Activated naive CD8-positive, alpha-beta T cell treated with anti-CD3 and anti-CD28 coated beads, Interleukin-2, amount 10 ng/mL, durations not matched to agents 7 days and 5 days (primary cell): Measurements from ENCODE around the gene RELL1. TPM values are rescaled to one million over a fixed set of nuclear protein-coding genes. Genes with fewer than 3 reads are reported as not detected.

Experiments used
- ATAC-seq: fragments of 150-1000 bp; cut with Tn5 transposase; one replicate; pipeline ENCODE4 v1.10.0; 2021; ENCODE audit warnings: low read depth, moderate library complexity
- POLR2A ChIA-PET: fragments of 350-600 bp; sonication (Branson Sonifier 250); formaldehyde crosslinking; loops from one replicate; lab custom pipeline; 2021; ENCODE audit warnings: antibody characterized with exemption; lab: Charles Lee
- DNase-seq: peaks from one replicate; pipeline ENCODE4 v3.0.0; 2021
- H3K27ac Mint-ChIP-seq: one replicate; pipeline ENCODE4 v1.8.0; 2022; ENCODE audit warnings: mild to moderate bottlenecking, mixed read lengths
- H3K27me3 Mint-ChIP-seq: one replicate; pipeline ENCODE4 v1.8.0; 2022; ENCODE audit warnings: mild to moderate bottlenecking, moderate library complexity, mixed read lengths
- H3K36me3 Mint-ChIP-seq: one replicate; pipeline ENCODE4 v1.8.0; 2021; ENCODE audit warnings: mild to moderate bottlenecking, mixed read lengths
- H3K4me1 Mint-ChIP-seq: one replicate; pipeline ENCODE4 v1.8.0; 2021; ENCODE audit warnings: mixed read lengths
- H3K4me3 Mint-ChIP-seq: one replicate; pipeline ENCODE4 v1.8.0; 2022; ENCODE audit warnings: mild to moderate bottlenecking, moderate library complexity, mixed read lengths
- H3K9me3 Mint-ChIP-seq: one replicate; pipeline ENCODE4 v1.8.0; 2021; ENCODE audit warnings: mixed read lengths
- total RNA-seq, 2 experiments: library from RNA; stranded (reverse); gene quantifications; one replicate each; pipeline ENCODE4 v1.2.3, GENCODE V29; 2021

RELL1 gene
- total RNA-seq, result 10 to 100 TPM; 36.8 to 39.4 TPM

GRCh38 chr4:37686373-37687193, at the start of gene RELL1:
RELL1 (minus strand) TSS chr4:37686376; CDS start chr4:37686287, 89 bp downstream.
- peaks cover 7% of the 10 kb centered on the region for H3K27me3 Mint-ChIP-seq
- POLR2A ChIA-PET, result interaction anchor here (0.7 to 1.4 kb wide), 5 partner anchors 11 to 291 kb away, joined by 3 to 7 read pairs (median 4); no protein-coding TSS in a partner anchor
- peak within 1 kb of the TSS; percentile 95 for H3K27ac Mint-ChIP-seq
- peak; percentile 85 for ATAC-seq
- H3K4me3 Mint-ChIP-seq, result peak within 1 kb of the TSS; percentile 91
- H3K4me1 Mint-ChIP-seq, result peaks cover 37% of the 10 kb centered on the region
- DNase-seq, result peak; percentile 99
- peaks cover 2% of the 10 kb centered on the region for H3K9me3 Mint-ChIP-seq
- H3K36me3 Mint-ChIP-seq, result peaks cover 6% of the 10 kb centered on the region

- Mint-ChIP-seq H3K4me1 (no peaks in the 10 kb centered on the region), H3K27me3 (peaks cover 2% of the 10 kb centered on the region), H3K9me3 (peaks cover 1% of the 10 kb centered on the region), H3K36me3 (no peaks in the 10 kb centered on the region), H3K4me3 (no peak overlapping the region), H3K27ac (no peak overlapping the region)
- ATAC-seq (no peak), DNase-seq (no peak)
- POLR2A ChIA-PET, result no interaction called here
Measured at GRCh38 chr4:37735578-37735977, 49.4 kb upstream of the RELL1 start.

GRCh38 chr4:37734989-37735388, 48.8 kb upstream of the RELL1 start:
- POLR2A ChIA-PET, result no interaction called here

GRCh38 chr4:37733240-37733867, 47.2 kb upstream of the RELL1 start:
- Mint-ChIP-seq H3K4me3 (no peak overlapping the region), H3K36me3 (no peaks in the 10 kb centered on the region), H3K9me3 (peaks cover 1% of the 10 kb centered on the region), H3K27me3 (no peaks in the 10 kb centered on the region), H3K4me1 (no peaks in the 10 kb centered on the region), H3K27ac (no peak overlapping the region)
- POLR2A ChIA-PET, result no interaction called here
- no peak for ATAC-seq
- no peak for DNase-seq

More at GRCh38 chr4:37734989-37735388, 48.8 kb upstream of the RELL1 start:
- ATAC-seq (no peak), DNase-seq (no peak)
- Mint-ChIP-seq H3K4me3 (no peak overlapping the region), H3K27me3 (peaks cover 2% of the 10 kb centered on the region), H3K36me3 (no peaks in the 10 kb centered on the region), H3K9me3 (peaks cover 1% of the 10 kb centered on the region), H3K4me1 (no peaks in the 10 kb centered on the region), H3K27ac (no peak overlapping the region)

- no peak for DNase-seq
- POLR2A ChIA-PET, result no interaction called here
- H3K9me3 Mint-ChIP-seq, result peaks cover 1% of the 10 kb centered on the region
- H3K4me3 Mint-ChIP-seq, result no peak overlapping the region
- peaks cover 5% of the 10 kb centered on the region for H3K4me1 Mint-ChIP-seq
- H3K36me3 Mint-ChIP-seq, result no peaks in the 10 kb centered on the region
- ATAC-seq, result no peak
- H3K27ac Mint-ChIP-seq, result no peak overlapping the region
- H3K27me3 Mint-ChIP-seq, result no peaks in the 10 kb centered on the region
Measured at GRCh38 chr4:37732526-37733186, 46.5 kb upstream of the RELL1 start.

GRCh38 chr4:37729649-37730004, 43.5 kb upstream of the RELL1 start:
- no peak overlapping the region for H3K4me3 Mint-ChIP-seq
- H3K36me3 Mint-ChIP-seq, result no peaks in the 10 kb centered on the region
- ATAC-seq, result no peak

GRCh38 chr4:37728064-37728463, 41.9 kb upstream of the RELL1 start:
- ATAC-seq (no peak), DNase-seq (no peak)
- peaks cover 6% of the 10 kb centered on the region for H3K4me1 Mint-ChIP-seq
- POLR2A ChIA-PET, result no interaction called here
- H3K27me3 Mint-ChIP-seq, result no peaks in the 10 kb centered on the region
- H3K36me3 Mint-ChIP-seq, result no peaks in the 10 kb centered on the region
- H3K4me3 Mint-ChIP-seq, result no peak overlapping the region
- H3K9me3 Mint-ChIP-seq, result peaks cover 1% of the 10 kb centered on the region
- no peak overlapping the region for H3K27ac Mint-ChIP-seq

More at GRCh38 chr4:37729649-37730004, 43.5 kb upstream of the RELL1 start:
- Mint-ChIP-seq H3K27ac (no peak overlapping the region), H3K4me1 (peaks cover 5% of the 10 kb centered on the region), H3K27me3 (no peaks in the 10 kb centered on the region), H3K9me3 (peaks cover 1% of the 10 kb centered on the region)
- no peak for DNase-seq
- POLR2A ChIA-PET, result no interaction called here

GRCh38 chr4:37727635-37728034, 41.5 kb upstream of the RELL1 start:
- Mint-ChIP-seq H3K27me3 (no peaks in the 10 kb centered on the region), H3K9me3 (peaks cover 1% of the 10 kb centered on the region), H3K4me1 (peaks cover 10% of the 10 kb centered on the region), H3K27ac (no peak overlapping the region), H3K4me3 (no peak overlapping the region), H3K36me3 (no peaks in the 10 kb centered on the region)
- DNase-seq, result no peak
- POLR2A ChIA-PET, result no interaction called here
- no peak for ATAC-seq

DNA sequence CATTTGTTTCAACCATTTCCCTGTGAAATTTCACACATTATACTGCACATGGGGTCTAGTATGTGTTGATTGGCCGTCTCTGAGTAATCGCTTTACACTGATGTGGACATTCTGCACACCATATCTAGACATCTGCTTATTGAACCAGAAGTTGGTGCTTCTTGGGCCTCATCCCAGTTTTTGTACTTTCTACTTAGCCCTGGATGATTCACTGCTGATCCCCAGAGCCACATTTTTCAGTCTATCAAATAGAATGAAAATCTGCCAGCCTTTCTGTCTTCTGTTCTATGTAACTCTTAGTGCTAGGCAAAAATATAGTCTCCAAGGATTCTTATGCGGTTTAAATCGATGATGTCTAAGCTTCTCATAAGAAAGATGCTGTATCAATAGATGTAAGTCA, 40.5 kb upstream of the RELL1 start:
- H3K4me1 Mint-ChIP-seq, result peaks cover 11% of the 10 kb centered on the region
- H3K36me3 Mint-ChIP-seq, result no peaks in the 10 kb centered on the region
- H3K4me3 Mint-ChIP-seq, result no peak overlapping the region
- no peak for DNase-seq
- ATAC-seq, result no peak
- H3K27ac Mint-ChIP-seq, result no peak overlapping the region
- H3K9me3 Mint-ChIP-seq, result no peaks in the 10 kb centered on the region
- H3K27me3 Mint-ChIP-seq, result no peaks in the 10 kb centered on the region
- POLR2A ChIA-PET, result no interaction called here

- no peaks in the 10 kb centered on the region for H3K36me3 Mint-ChIP-seq
- no peak for ATAC-seq
- DNase-seq, result no peak
- peaks cover 11% of the 10 kb centered on the region for H3K4me1 Mint-ChIP-seq
- POLR2A ChIA-PET, result no interaction called here
- H3K27me3 Mint-ChIP-seq, result no peaks in the 10 kb centered on the region
- no peak overlapping the region for H3K27ac Mint-ChIP-seq
- no peak overlapping the region for H3K4me3 Mint-ChIP-seq
- H3K9me3 Mint-ChIP-seq, result no peaks in the 10 kb centered on the region
Measured at GRCh38 chr4:37725718-37726117, 39.5 kb upstream of the RELL1 start.

- ATAC-seq, result no peak
- Mint-ChIP-seq H3K4me1 (peaks cover 10% of the 10 kb centered on the region), H3K27me3 (peaks cover 2% of the 10 kb centered on the region), H3K9me3 (no peaks in the 10 kb centered on the region), H3K4me3 (no peak overlapping the region), H3K27ac (no peak overlapping the region), H3K36me3 (no peaks in the 10 kb centered on the region)
- POLR2A ChIA-PET, result no interaction called here
- DNase-seq, result no peak
Measured at GRCh38 chr4:37723067-37723466, 36.9 kb upstream of the RELL1 start.

DNA sequence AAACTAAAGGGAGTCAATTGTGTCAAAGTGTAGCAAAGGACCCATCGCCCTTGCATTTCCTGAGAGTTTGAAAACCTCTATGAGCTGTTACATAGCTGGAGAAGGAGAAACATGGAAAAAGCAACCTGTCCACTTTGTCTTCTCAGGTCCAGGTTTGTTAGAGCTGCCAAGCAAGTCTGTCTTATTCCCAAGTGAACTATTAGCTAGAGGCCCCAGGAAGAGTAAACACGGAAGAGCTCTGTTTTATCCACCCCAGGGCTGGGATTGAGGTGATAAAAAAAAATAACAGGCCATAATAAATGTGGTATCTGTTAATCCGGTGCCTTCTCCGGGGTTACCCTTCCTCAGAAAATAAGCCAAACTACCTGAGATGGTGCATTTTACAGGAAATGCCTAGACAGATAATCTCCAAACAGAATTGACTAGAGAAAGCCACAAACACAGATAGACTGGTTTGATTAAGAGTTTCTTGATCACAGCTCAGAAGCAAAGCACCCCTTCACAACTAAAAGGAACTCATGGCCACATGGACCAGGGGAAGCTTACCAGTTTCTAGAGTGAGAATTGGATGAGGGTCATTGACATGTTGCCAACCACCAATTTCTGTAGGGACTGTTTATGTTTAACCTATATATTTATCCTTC, 35.9 kb upstream of the RELL1 start:
- no peak overlapping the region for H3K4me3 Mint-ChIP-seq
- H3K27me3 Mint-ChIP-seq, result peaks cover 4% of the 10 kb centered on the region
- H3K36me3 Mint-ChIP-seq, result no peaks in the 10 kb centered on the region
- DNase-seq (no peak), ATAC-seq (peak; percentile 47)
- POLR2A ChIA-PET, result no interaction called here
- H3K27ac Mint-ChIP-seq, result no peak overlapping the region
- no peaks in the 10 kb centered on the region for H3K9me3 Mint-ChIP-seq
- H3K4me1 Mint-ChIP-seq, result peaks cover 6% of the 10 kb centered on the region

DNA sequence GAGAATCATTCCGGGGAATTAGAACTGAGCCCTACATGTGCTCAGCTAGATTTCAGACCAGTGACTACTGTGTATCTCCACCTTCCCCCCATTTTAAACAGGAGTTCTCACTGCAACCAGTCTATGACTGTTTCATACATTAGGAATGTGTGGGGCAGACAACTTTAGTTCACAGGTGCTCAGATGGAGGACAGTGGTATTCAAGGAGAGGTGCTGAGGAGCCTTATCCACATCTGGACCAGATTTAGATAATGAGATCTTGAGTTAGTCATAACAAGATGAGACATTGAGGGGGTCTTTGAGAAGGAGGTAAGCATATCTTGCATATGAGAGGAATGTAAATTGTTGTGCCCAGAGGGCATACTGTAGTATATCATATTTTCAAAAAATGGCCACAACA, 32.8 kb upstream of the RELL1 start:
- Mint-ChIP-seq H3K27ac (no peak overlapping the region), H3K4me1 (peaks cover 6% of the 10 kb centered on the region), H3K36me3 (no peaks in the 10 kb centered on the region), H3K9me3 (no peaks in the 10 kb centered on the region), H3K4me3 (no peak overlapping the region), H3K27me3 (peaks cover 4% of the 10 kb centered on the region)
- ATAC-seq, result no peak
- POLR2A ChIA-PET, result no interaction called here
- no peak for DNase-seq
